Measurements from ENCODE around the gene HKDC1. TPM values are rescaled to one million over a fixed set of nuclear protein-coding genes. Genes with fewer than 3 reads are reported as not detected.

HKDC1 gene
- total and polyA plus RNA-seq, 2 donors, result 10.9 to 15.3 TPM

- no peaks in the 10 kb centered on the region for H3K9me3 ChIP-seq (ENCODE audit: control insufficient read depth in 2 of 2, insufficient read depth in 1 of 2, low read length in 1 of 2)
- peak overlapping the region; percentile 71 to 86 for H3K27ac ChIP-seq (ENCODE audit: low read depth in 1 of 2, low read length in 1 of 2)
- no peaks in the 10 kb centered on the region for H3K27me3 ChIP-seq (ENCODE audit: control insufficient read depth in 2 of 2, insufficient read depth in 1 of 2, low read length in 1 of 2)
- no peak overlapping the region for H3K4me3 ChIP-seq (ENCODE audit: low read length in 2 of 2)
- no peaks in the 10 kb centered on the region for H3K36me3 ChIP-seq (ENCODE audit: control insufficient read depth in 2 of 2, insufficient read depth in 2 of 2, low read length in 1 of 2)
- peaks cover 57 to 73% of the 10 kb centered on the region in 2 donors for H3K4me1 ChIP-seq (ENCODE audit: control insufficient read depth in 2 of 2, insufficient read depth in 2 of 2, low read length in 2 of 2)
- peak in 2 of 9 donors; percentile 39 to 68 for DNase-seq (ENCODE audit: low read depth in 6 of 9, low spot score in 9 of 9)
- 63% methylated on average over 10 of the region's 10 CpGs for WGBS
Measured at GRCh38 chr10:69224862-69225657, 4.9 kb downstream of the HKDC1 start.

DNA sequence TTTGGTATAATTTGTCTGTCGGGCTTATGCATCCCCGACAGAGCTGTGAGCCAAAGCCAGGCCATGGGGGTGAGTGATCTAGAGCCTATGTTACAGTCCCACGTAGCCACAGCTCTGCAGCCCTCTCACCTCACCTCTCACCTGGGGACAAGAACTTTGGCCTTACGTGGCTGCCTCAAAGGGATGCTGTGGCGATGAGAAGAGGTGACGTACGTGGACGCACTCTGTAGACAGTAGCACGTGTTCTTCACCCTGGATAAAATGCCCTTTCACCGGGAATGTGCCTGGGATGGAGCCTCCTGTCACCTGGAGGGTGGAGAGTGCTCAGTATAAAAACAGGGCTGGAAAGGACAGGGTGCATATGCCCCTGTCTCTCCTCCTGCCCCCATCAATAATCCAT is 5.5 kb downstream of the HKDC1 start:
- peak overlapping the region in 1 of 2 donors; percentile 71 for H3K27ac ChIP-seq (ENCODE audit: low read depth in 1 of 2, low read length in 1 of 2)
- H3K27me3 ChIP-seq (ENCODE audit: control insufficient read depth in 2 of 2, insufficient read depth in 1 of 2, low read length in 1 of 2), result no peaks in the 10 kb centered on the region
- peaks cover 64 to 79% of the 10 kb centered on the region in 2 donors for H3K4me1 ChIP-seq (ENCODE audit: control insufficient read depth in 2 of 2, insufficient read depth in 2 of 2, low read length in 2 of 2)
- DNase-seq (ENCODE audit: low read depth in 6 of 9, low spot score in 9 of 9), result no peak
- H3K36me3 ChIP-seq (ENCODE audit: control insufficient read depth in 2 of 2, insufficient read depth in 2 of 2, low read length in 1 of 2), result no peaks in the 10 kb centered on the region
- 97% methylated on average over 10 of the region's 10 CpGs for WGBS
- H3K4me3 ChIP-seq (ENCODE audit: low read length in 2 of 2), result no peak overlapping the region
- H3K9me3 ChIP-seq (ENCODE audit: control insufficient read depth in 2 of 2, insufficient read depth in 1 of 2, low read length in 1 of 2), result no peaks in the 10 kb centered on the region

GRCh38 chr10:69226919-69227450 is 6.9 kb downstream of the HKDC1 start:
- no peaks in the 10 kb centered on the region for H3K9me3 ChIP-seq (ENCODE audit: control insufficient read depth in 2 of 2, insufficient read depth in 1 of 2, low read length in 1 of 2)
- peaks cover 63 to 83% of the 10 kb centered on the region in 2 donors for H3K4me1 ChIP-seq (ENCODE audit: control insufficient read depth in 2 of 2, insufficient read depth in 2 of 2, low read length in 2 of 2)
- no peaks in the 10 kb centered on the region for H3K36me3 ChIP-seq (ENCODE audit: control insufficient read depth in 2 of 2, insufficient read depth in 2 of 2, low read length in 1 of 2)
- H3K27ac ChIP-seq (ENCODE audit: low read depth in 1 of 2, low read length in 1 of 2), result no peak overlapping the region
- 96% methylated on average over 14 of the region's 14 CpGs for WGBS
- H3K27me3 ChIP-seq (ENCODE audit: control insufficient read depth in 2 of 2, insufficient read depth in 1 of 2, low read length in 1 of 2), result no peaks in the 10 kb centered on the region
- H3K4me3 ChIP-seq (ENCODE audit: low read length in 2 of 2), result no peak overlapping the region
- DNase-seq (ENCODE audit: low read depth in 6 of 9, low spot score in 9 of 9), result no peak

DNA sequence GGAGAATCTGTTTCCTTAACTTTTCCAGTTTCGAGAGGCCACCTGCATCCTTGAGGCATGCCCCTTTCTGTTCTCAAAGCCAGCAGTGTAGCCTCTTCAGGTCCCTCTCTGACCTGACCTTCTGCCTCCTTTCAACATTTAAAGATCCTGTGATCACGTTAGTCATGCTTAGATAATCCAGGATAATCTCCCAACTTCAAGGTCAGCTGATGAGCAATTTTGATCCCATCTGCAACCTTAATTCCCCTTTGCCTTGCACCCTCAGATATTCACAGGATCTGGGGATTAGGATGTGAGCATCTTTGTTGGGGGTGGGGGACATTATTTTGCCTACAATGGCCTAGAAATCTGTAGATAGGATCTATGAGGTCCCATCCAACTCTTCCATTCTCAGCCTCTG is 8.0 kb downstream of the HKDC1 start:
- Histone ChIP-seq H3K27ac (ENCODE audit: low read depth in 1 of 2, low read length in 1 of 2) (peak overlapping the region in 1 of 2 donors; percentile 37), H3K4me1 (ENCODE audit: control insufficient read depth in 2 of 2, insufficient read depth in 2 of 2, low read length in 2 of 2) (peaks cover 65 to 83% of the 10 kb centered on the region in 2 donors)

GRCh38 chr10:69229616-69229916 is 9.4 kb downstream of the HKDC1 start:
- Histone ChIP-seq H3K9me3 (ENCODE audit: control insufficient read depth in 2 of 2, insufficient read depth in 1 of 2, low read length in 1 of 2) (no peaks in the 10 kb centered on the region), H3K36me3 (ENCODE audit: control insufficient read depth in 2 of 2, insufficient read depth in 2 of 2, low read length in 1 of 2) (no peaks in the 10 kb centered on the region), H3K27me3 (ENCODE audit: control insufficient read depth in 2 of 2, insufficient read depth in 1 of 2, low read length in 1 of 2) (no peaks in the 10 kb centered on the region), H3K4me1 (ENCODE audit: control insufficient read depth in 2 of 2, insufficient read depth in 2 of 2, low read length in 2 of 2) (peaks cover 69 to 89% of the 10 kb centered on the region in 2 donors), H3K4me3 (ENCODE audit: low read length in 2 of 2) (peak overlapping the region; percentile 17 to 38), H3K27ac (ENCODE audit: low read depth in 1 of 2, low read length in 1 of 2) (peak overlapping the region; percentile 48 to 67)
- 29% methylated on average over 8 of the region's 8 CpGs for WGBS
- DNase-seq (ENCODE audit: low read depth in 6 of 9, low spot score in 9 of 9), result no peak

More for the DNA sequence above, 8.0 kb downstream of the HKDC1 start:
- no peak overlapping the region for H3K4me3 ChIP-seq (ENCODE audit: low read length in 2 of 2)
- 98% methylated on average over 2 of the region's 2 CpGs for WGBS
- DNase-seq (ENCODE audit: low read depth in 6 of 9, low spot score in 9 of 9), result no peak
- H3K9me3 ChIP-seq (ENCODE audit: control insufficient read depth in 2 of 2, insufficient read depth in 1 of 2, low read length in 1 of 2), result no peaks in the 10 kb centered on the region
- no peaks in the 10 kb centered on the region for H3K27me3 ChIP-seq (ENCODE audit: control insufficient read depth in 2 of 2, insufficient read depth in 1 of 2, low read length in 1 of 2)
- no peaks in the 10 kb centered on the region for H3K36me3 ChIP-seq (ENCODE audit: control insufficient read depth in 2 of 2, insufficient read depth in 2 of 2, low read length in 1 of 2)

GRCh38 chr10:69230128-69230527 is 10.0 kb downstream of the HKDC1 start:
- Histone ChIP-seq H3K4me1 (ENCODE audit: control insufficient read depth in 2 of 2, insufficient read depth in 2 of 2, low read length in 2 of 2) (peaks cover 65 to 89% of the 10 kb centered on the region in 2 donors), H3K36me3 (ENCODE audit: control insufficient read depth in 2 of 2, insufficient read depth in 2 of 2, low read length in 1 of 2) (no peaks in the 10 kb centered on the region), H3K4me3 (ENCODE audit: low read length in 2 of 2) (no peak overlapping the region), H3K27ac (ENCODE audit: low read depth in 1 of 2, low read length in 1 of 2) (peak overlapping the region; percentile 18 to 67), H3K27me3 (ENCODE audit: control insufficient read depth in 2 of 2, insufficient read depth in 1 of 2, low read length in 1 of 2) (no peaks in the 10 kb centered on the region), H3K9me3 (ENCODE audit: control insufficient read depth in 2 of 2, insufficient read depth in 1 of 2, low read length in 1 of 2) (no peaks in the 10 kb centered on the region)
- no peak for DNase-seq (ENCODE audit: low read depth in 6 of 9, low spot score in 9 of 9)
- WGBS, result 95% methylated on average over 5 of the region's 5 CpGs

DNA sequence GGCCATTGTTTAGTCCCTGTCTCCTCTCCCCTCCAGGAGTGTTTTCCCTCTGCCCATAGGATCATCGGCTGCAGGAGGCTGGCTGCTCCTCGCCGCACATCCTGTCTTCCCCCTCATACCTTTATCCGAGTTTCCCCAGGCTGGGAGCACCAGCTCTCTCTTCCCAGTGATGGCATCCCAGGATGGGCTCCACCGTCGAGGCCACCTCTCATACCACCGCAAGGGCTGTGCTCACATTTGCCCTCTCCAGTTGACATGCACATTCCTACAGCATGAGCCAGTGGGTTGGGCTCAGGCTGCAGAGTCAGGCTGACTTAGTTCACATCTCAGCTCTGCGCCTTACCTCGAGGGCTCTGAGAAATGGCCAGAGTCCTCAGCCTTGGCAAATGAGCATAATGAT is 12.1 kb downstream of the HKDC1 start:
- DNase-seq (ENCODE audit: low read depth in 6 of 9, low spot score in 9 of 9), result no peak
- Histone ChIP-seq H3K9me3 (ENCODE audit: control insufficient read depth in 2 of 2, insufficient read depth in 1 of 2, low read length in 1 of 2) (no peaks in the 10 kb centered on the region), H3K4me3 (ENCODE audit: low read length in 2 of 2) (no peak overlapping the region), H3K4me1 (ENCODE audit: control insufficient read depth in 2 of 2, insufficient read depth in 2 of 2, low read length in 2 of 2) (peaks cover 67 to 91% of the 10 kb centered on the region in 2 donors), H3K27ac (ENCODE audit: low read depth in 1 of 2, low read length in 1 of 2) (peak overlapping the region in 1 of 2 donors; percentile 92), H3K36me3 (ENCODE audit: control insufficient read depth in 2 of 2, insufficient read depth in 2 of 2, low read length in 1 of 2) (no peaks in the 10 kb centered on the region), H3K27me3 (ENCODE audit: control insufficient read depth in 2 of 2, insufficient read depth in 1 of 2, low read length in 1 of 2) (no peaks in the 10 kb centered on the region)
- WGBS, result 96% methylated on average over 9 of the region's 9 CpGs

DNA sequence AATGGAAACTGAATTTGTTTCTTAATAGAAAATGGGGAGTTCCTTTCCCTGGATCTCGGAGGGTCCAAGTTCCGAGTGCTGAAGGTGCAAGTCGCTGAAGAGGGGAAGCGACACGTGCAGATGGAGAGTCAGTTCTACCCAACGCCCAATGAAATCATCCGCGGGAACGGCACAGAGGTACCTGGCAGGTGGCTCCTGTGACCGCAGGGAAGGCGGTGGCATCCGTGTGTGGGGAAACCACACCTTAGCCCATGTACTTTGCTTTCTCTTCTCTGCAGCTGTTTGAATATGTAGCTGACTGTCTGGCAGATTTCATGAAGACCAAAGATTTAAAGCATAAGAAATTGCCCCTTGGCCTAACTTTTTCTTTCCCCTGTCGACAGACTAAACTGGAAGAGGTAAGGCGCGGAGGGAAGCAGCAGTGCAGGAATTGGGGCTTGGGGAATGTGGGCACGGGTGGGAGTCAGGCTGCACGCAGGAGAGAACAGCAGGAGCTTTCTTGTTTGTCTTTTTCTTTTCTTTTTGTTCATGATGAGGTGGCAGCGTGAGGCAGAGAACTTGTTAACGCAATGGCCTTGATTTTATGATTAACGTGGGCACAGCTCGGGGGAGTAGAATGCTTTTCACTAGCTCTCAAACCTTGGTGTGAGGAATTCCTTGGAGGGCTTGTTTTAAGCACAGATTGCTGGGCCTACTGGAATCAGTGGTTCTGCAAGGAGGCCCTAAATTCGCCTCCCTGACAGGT is 12.8 kb downstream of the HKDC1 start:
- Histone ChIP-seq H3K27ac (ENCODE audit: low read depth in 1 of 2, low read length in 1 of 2) (peak overlapping the region; percentile 91 to 92), H3K36me3 (ENCODE audit: control insufficient read depth in 2 of 2, insufficient read depth in 2 of 2, low read length in 1 of 2) (no peaks in the 10 kb centered on the region), H3K4me1 (ENCODE audit: control insufficient read depth in 2 of 2, insufficient read depth in 2 of 2, low read length in 2 of 2) (peaks cover 61 to 91% of the 10 kb centered on the region in 2 donors), H3K27me3 (ENCODE audit: control insufficient read depth in 2 of 2, insufficient read depth in 1 of 2, low read length in 1 of 2) (no peaks in the 10 kb centered on the region), H3K9me3 (ENCODE audit: control insufficient read depth in 2 of 2, insufficient read depth in 1 of 2, low read length in 1 of 2) (no peaks in the 10 kb centered on the region), H3K4me3 (ENCODE audit: low read length in 2 of 2) (peak overlapping the region; percentile 38 to 56)
- peak in 5 of 9 donors; percentile 51 to 85 (median 79) for DNase-seq (ENCODE audit: low read depth in 6 of 9, low spot score in 9 of 9)
- 28% methylated on average over 22 of the region's 22 CpGs for WGBS

DNA sequence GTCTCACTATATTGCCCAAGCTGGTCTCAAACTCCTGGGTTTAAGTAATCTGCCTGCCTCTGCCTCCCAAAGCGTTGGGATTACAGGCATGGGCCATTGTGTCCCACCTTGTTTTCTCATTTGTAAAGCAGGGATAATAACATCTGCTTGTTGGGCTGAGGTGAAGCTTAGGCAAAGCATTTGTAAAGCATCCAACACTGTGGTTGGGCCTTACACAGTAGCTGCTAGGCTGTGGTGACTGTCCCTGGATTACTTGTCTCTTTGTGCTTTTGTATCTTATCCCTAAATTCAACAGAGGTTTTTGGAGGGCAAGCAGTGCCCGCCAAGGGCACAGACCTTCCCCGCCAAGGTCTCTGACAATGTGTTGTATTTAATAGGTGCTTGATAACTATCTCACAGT is 14.3 kb downstream of the HKDC1 start:
- Histone ChIP-seq H3K27ac (ENCODE audit: low read depth in 1 of 2, low read length in 1 of 2) (peak overlapping the region; percentile 31 to 92), H3K36me3 (ENCODE audit: control insufficient read depth in 2 of 2, insufficient read depth in 2 of 2, low read length in 1 of 2) (peaks cover 4 to 7% of the 10 kb centered on the region in 2 donors), H3K27me3 (ENCODE audit: control insufficient read depth in 2 of 2, insufficient read depth in 1 of 2, low read length in 1 of 2) (no peaks in the 10 kb centered on the region), H3K9me3 (ENCODE audit: control insufficient read depth in 2 of 2, insufficient read depth in 1 of 2, low read length in 1 of 2) (no peaks in the 10 kb centered on the region), H3K4me3 (ENCODE audit: low read length in 2 of 2) (peak overlapping the region; percentile 26 to 56), H3K4me1 (ENCODE audit: control insufficient read depth in 2 of 2, insufficient read depth in 2 of 2, low read length in 2 of 2) (peaks cover 48 to 75% of the 10 kb centered on the region in 2 donors)
- 96% methylated on average over 3 of the region's 3 CpGs for WGBS
- DNase-seq (ENCODE audit: low read depth in 6 of 9, low spot score in 9 of 9), result peak in 1 of 9 donors; percentile 24

All from thymus (tissue), 11 donors.